ENCODE data around the gene ATG7.

DNA sequence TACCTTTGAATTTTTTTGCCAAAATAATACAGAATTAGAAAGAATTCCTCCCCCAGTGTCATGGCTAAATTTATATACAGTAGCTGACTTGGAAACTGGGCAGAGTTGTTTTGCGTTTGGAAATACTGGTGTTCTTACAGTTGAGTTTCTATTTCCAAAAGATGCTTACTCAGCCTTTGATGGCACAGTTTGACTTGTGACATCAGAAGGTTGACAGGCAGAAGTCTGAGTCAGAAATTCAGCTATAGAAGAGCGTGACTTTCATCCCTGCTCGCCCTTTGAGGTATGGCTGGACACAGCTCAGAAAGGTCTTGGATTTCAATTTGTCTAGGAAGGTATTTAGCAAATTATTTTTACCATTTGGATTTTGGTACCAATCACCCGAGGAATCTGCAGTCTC lies 195.7 kb downstream of the ATG7 start:
- TF ChIP-seq, protein P1, sequence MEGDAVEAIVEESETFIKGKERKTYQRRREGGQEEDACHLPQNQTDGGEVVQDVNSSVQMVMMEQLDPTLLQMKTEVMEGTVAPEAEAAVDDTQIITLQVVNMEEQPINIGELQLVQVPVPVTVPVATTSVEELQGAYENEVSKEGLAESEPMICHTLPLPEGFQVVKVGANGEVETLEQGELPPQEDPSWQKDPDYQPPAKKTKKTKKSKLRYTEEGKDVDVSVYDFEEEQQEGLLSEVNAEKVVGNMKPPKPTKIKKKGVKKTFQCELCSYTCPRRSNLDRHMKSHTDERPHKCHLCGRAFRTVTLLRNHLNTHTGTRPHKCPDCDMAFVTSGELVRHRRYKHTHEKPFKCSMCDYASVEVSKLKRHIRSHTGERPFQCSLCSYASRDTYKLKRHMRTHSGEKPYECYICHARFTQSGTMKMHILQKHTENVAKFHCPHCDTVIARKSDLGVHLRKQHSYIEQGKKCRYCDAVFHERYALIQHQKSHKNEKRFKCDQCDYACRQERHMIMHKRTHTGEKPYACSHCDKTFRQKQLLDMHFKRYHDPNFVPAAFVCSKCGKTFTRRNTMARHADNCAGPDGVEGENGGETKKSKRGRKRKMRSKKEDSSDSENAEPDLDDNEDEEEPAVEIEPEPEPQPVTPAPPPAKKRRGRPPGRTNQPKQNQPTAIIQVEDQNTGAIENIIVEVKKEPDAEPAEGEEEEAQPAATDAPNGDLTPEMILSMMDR (IDR thresholded peaks at IDR 0.05) = no peak
- no peak for TF ChIP-seq EZH2 (IDR thresholded peaks at IDR 0.05)

Measured in neural progenitor cell (in vitro differentiated cells).